SU-DHL-6 (cell line): ENCODE data around the gene IL20.

Source experiments
- H2AFZ ChIP-seq: fragments of 200-600 bp; sonication (generic); 2 replicates; pipeline ENCODE4 v1.6.1; 2014; ENCODE audit warnings: low read depth, mild to moderate bottlenecking, moderate library complexity, mixed read lengths, antibody characterized with exemption, low read length; ENCODE audit not compliant: severe bottlenecking
- H3F3A ChIP-seq: fragments of 200-600 bp; shearing (Covaris generic); 2 replicates; pipeline ENCODE4 v1.6.0; 2016; ENCODE audit warnings: antibody characterized with exemption, mild to moderate bottlenecking; ENCODE audit not compliant: insufficient read depth
- H3K27ac ChIP-seq: fragments of 200-600 bp; sonication (generic); 2 replicates; pipeline ENCODE4 v1.5.1; 2016; ENCODE audit warnings: low read depth, mild to moderate bottlenecking, low read length, moderate library complexity, mixed read lengths
- H3K27me3 ChIP-seq: fragments of 200-600 bp; sonication (generic), shearing (Covaris generic); 2 replicates; pipeline ENCODE4 v1.6.0; 2014; ENCODE audit warnings: mild to moderate bottlenecking, low read length
- H3K36me3 ChIP-seq: fragments of 200-600 bp; sonication (generic); 2 replicates; pipeline ENCODE4 v1.6.1; 2014; ENCODE audit warnings: mild to moderate bottlenecking, low read length, mixed read lengths
- H3K4me2 ChIP-seq: fragments of 300-600, 200-600 bp; shearing (Covaris generic), sonication (generic); 2 replicates; pipeline ENCODE4 v1.6.0; 2014; ENCODE audit warnings: low read length, low read depth, mild to moderate bottlenecking; ENCODE audit not compliant: poor library complexity, severe bottlenecking
- H3K4me3 ChIP-seq: fragments of 200-600 bp; sonication (generic); 2 replicates; pipeline ENCODE4 v1.5.1; 2014; ENCODE audit warnings: antibody characterized with exemption, low read length, mild to moderate bottlenecking, mixed read lengths; ENCODE audit not compliant: insufficient read depth, poor library complexity, severe bottlenecking
- H3K79me2 ChIP-seq: fragments of 200-600 bp; sonication (generic); 2 replicates; pipeline ENCODE4 v1.6.1; 2014; ENCODE audit warnings: mild to moderate bottlenecking, low read length, moderate library complexity; ENCODE audit not compliant: insufficient read depth
- H3K9ac ChIP-seq: fragments of 200-600 bp; sonication (generic); 2 replicates; pipeline ENCODE4 v1.7.0; 2014; ENCODE audit warnings: mild to moderate bottlenecking, low read length
- H3K9me2 ChIP-seq: fragments of 200-600 bp; sonication (generic); replicated peaks from 2 replicates; pipeline ENCODE4 v1.6.1; 2014; ENCODE audit warnings: low read length; ENCODE audit not compliant: insufficient read depth
- H3K9me3 ChIP-seq: fragments of 200-600 bp; sonication (generic); 2 replicates; pipeline ENCODE4 v1.6.1; 2014; ENCODE audit warnings: low read length, mixed read lengths; ENCODE audit not compliant: insufficient read depth
- H4K20me1 ChIP-seq: fragments of 200-600 bp; sonication (generic); 2 replicates; pipeline ENCODE4 v1.6.1; 2014; ENCODE audit warnings: low read depth, mild to moderate bottlenecking, antibody characterized with exemption, low read length, moderate library complexity, mixed read lengths
- CTCF ChIP-seq: fragments of 200-600 bp; sonication (generic); IDR thresholded peaks from one replicate; pipeline ENCODE4 v1.5.1; 2017; ENCODE audit warnings: antibody characterized with exemption, mild to moderate bottlenecking, low read length, moderate library complexity; ENCODE audit not compliant: insufficient read depth, poor library complexity, severe bottlenecking
- EZH2phosphoT487 ChIP-seq: fragments of 200-600 bp; sonication (generic), shearing (Covaris generic); conservative IDR thresholded peaks from 2 replicates; pipeline ENCODE4 v1.6.1; 2018; ENCODE audit warnings: mild to moderate bottlenecking, antibody characterized with exemption, low read length, moderate library complexity, mixed read lengths

The IL20 gene

GRCh38 chr1:206913766-206914537 is 48.5 kb downstream of the IL20 start:
- Histone ChIP-seq H3K4me3 (no peak overlapping the region), H3K9me2 (no peaks in the 10 kb centered on the region), H3K27me3 (no peaks in the 10 kb centered on the region), H3K27ac (no peak overlapping the region), H4K20me1 (no peaks in the 10 kb centered on the region), H3F3A (no peaks in the 10 kb centered on the region), H3K9ac (no peak overlapping the region), H3K9me3 (no peaks in the 10 kb centered on the region), H3K4me2 (no peak overlapping the region), H3K79me2 (no peaks in the 10 kb centered on the region), H2AFZ (no peak overlapping the region), H3K36me3 (no peaks in the 10 kb centered on the region)
- TF ChIP-seq EZH2phosphoT487 (no peak), CTCF (no peak)

GRCh38 chr1:206915030-206915735 is 49.8 kb downstream of the IL20 start:
- Histone ChIP-seq H3K27ac (no peak overlapping the region), H4K20me1 (no peaks in the 10 kb centered on the region), H3K9ac (no peak overlapping the region), H3K36me3 (no peaks in the 10 kb centered on the region), H3K79me2 (no peaks in the 10 kb centered on the region), H3K9me3 (no peaks in the 10 kb centered on the region), H3F3A (no peaks in the 10 kb centered on the region), H3K9me2 (no peaks in the 10 kb centered on the region), H2AFZ (no peak overlapping the region), H3K27me3 (no peaks in the 10 kb centered on the region), H3K4me2 (no peak overlapping the region), H3K4me3 (no peak overlapping the region)
- TF ChIP-seq CTCF, result no peak
- TF ChIP-seq EZH2phosphoT487, result no peak

- Histone ChIP-seq H3K27ac (no peak overlapping the region), H3F3A (no peaks in the 10 kb centered on the region), H3K9ac (no peak overlapping the region), H3K4me3 (no peak overlapping the region), H2AFZ (no peak overlapping the region), H3K9me3 (no peaks in the 10 kb centered on the region), H3K79me2 (no peaks in the 10 kb centered on the region), H3K36me3 (no peaks in the 10 kb centered on the region), H3K9me2 (no peaks in the 10 kb centered on the region), H3K4me2 (no peak overlapping the region), H3K27me3 (no peaks in the 10 kb centered on the region), H4K20me1 (no peaks in the 10 kb centered on the region)
- TF ChIP-seq CTCF (no peak), EZH2phosphoT487 (no peak)
Measured at GRCh38 chr1:206916000-206916709, 50.7 kb downstream of the IL20 start.
